GM10266 (cell line): ENCODE data around the gene BPIFB2.

Experiments
- DNase-seq: peaks from one replicate; pipeline ENCODE4 v3.0.0; 2012; ENCODE audit errors: extremely low spot score
- CTCF ChIP-seq: IDR thresholded peaks from 2 replicates; pipeline ENCODE4 v1.5.1; 2012; ENCODE audit warnings: mild to moderate bottlenecking, low read depth; ENCODE audit not compliant: control insufficient read depth, insufficient read depth; ENCODE audit errors: missing control alignments

Gene BPIFB2

DNA sequence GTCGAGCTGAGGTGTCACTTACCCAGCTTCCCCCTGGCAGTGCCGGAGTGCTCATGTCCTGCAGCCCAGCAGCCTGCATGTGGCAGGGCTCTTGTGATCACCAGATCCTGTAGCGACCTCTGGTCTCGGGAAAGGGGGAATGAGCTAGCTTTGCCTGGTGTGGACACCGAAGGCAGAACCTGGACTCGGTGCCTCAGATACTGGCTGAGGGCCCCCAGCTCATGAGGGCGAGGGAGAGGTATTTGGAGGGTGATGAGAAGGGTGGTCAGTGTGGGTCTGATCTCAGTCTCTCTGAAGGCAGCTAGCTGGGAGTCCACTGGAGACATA is 29.5 kb upstream of the BPIFB2 start:
- no peak for TF ChIP-seq CTCF
- no peak for DNase-seq

DNA sequence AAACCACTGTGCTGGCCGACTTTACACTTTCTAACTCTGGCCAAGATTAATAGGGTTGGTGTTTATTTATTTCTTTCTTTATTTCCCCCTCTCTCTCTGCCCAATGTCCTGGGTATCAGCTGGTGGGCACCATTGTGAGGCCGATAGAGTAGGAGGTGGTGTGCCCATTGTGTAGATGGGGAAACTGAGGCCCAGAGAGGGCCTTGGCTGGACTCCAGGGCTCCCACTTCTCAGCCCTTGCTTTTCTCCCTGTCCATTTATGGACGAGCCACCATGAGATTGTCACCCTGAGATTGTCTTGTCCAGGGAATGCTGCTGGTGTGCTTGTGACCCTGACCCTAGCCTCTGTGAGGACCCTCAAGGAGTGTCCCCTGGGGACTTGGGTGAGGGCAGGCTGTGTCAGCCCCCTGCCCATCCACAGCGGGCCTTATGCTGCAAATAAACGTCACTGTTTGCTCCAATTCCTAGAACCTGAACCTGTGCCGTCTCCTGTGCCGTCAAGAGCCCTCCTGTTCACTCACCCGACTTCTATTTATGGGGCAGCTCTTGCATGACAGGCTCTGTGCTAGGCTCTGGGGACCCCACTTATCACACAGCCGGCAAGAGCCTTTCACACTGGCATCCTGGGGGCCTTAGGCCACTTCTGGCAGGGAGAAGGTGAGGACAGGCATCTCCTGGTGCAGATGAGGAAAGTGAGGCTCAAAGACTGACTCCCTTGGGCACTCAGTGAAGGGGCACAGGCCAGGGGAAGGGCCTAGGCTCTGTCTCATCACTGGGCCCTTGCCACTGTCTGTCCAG is 28.1 kb upstream of the BPIFB2 start:
- no peak for DNase-seq
- TF ChIP-seq CTCF: no peak

DNA sequence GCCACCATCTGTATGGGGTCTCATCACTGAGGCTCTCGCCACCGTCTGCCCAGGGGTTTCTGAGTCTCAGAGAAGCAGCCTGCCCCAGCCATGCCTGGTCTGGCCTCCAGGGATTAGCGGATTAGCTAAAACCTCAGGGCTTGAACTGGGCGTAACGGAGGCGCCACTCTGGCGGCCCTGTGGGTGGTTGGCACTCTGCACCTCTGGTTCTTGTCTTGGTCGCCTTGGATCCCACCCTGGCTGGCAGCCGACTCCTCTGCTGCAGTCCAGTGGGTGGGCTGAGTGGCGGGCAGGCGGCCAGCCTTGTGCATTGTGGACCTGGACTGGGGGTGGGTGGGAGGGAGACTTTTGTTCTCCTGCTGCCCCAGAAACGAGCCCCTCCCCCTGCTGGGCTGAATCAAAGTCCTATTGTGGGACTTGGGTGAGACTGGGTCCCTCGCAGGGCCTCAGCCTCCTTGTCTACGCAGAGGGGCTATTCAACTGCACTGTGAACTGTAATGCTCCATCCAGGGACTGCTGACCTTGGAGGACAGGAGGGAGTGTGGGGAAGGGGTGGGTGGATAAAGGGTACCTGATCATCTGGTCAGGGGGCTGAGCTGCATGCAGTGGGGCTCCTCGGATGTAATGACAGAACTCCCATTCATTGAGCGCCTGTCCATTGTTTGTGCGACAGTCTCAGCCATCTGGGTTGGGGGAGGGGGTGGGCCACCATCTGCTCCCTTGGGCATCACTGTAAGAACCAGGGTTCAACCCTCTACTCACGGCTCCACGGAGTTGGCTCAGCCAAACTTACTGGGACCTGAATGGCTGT is 27.2 kb upstream of the BPIFB2 start:
- TF ChIP-seq CTCF: no peak
- no peak for DNase-seq

DNA sequence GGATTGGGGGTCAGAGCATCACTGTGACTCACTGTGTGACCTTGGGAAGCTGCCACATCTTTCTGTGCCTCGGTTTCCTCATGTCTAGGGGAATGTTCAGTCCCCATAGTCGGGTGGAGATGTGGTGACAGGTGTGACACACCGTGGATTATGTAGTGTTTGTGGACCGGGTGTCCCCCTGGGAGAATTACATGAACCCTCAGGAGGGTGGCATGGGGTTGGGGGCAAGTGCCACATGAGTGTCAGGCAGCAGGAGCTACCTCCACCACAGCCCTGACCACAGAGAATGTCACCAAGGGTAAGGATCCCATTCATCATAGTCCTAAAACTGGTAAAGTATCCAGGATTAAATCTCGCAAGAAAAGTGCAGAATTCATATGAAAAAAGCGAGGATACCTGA is 26.5 kb upstream of the BPIFB2 start:
- no peak for DNase-seq
- TF ChIP-seq CTCF: no peak

GRCh38 chr20:32982617-32983458 is 24.7 kb upstream of the BPIFB2 start:
- no peak for TF ChIP-seq CTCF
- DNase-seq: no peak

- TF ChIP-seq CTCF: no peak
- DNase-seq: no peak
These were observed 23.9 kb upstream of the BPIFB2 start for GRCh38 chr20:32983459-32984112.
